Ascending aorta (tissue), 2 donors: Measurements from ENCODE around the gene INPPL1. TPM values are rescaled to one million over a fixed set of nuclear protein-coding genes. Genes with fewer than 3 reads are reported as not detected.

ENCODE experiments used
- DNase-seq, 2 donors: peaks; one replicate each; pipeline ENCODE4 v3.0.0-alpha.2; 2019; ENCODE audit warnings: low spot score in 2 of 2
- H3K27ac ChIP-seq, 2 donors: fragments of 200-600 bp; sonication (generic); one replicate each; pipeline ENCODE4 v1.5.1; 2016 to 2017; ENCODE audit warnings: mild to moderate bottlenecking in 1 of 2
- H3K27me3 ChIP-seq: fragments of 200-600 bp; sonication (generic); one replicate; pipeline ENCODE4 v1.5.1; 2017
- H3K36me3 ChIP-seq, 2 donors: fragments of 200-600 bp; sonication (generic); one replicate each; pipeline ENCODE4 v1.5.1; 2016
- H3K4me1 ChIP-seq, 2 donors: fragments of 200-600 bp; sonication (generic); one replicate each; pipeline ENCODE4 v1.5.1; 2016 to 2017; ENCODE audit warnings: mild to moderate bottlenecking in 1 of 2
- H3K4me3 ChIP-seq, 2 donors: fragments of 200-600 bp; sonication (generic); one replicate each; pipeline ENCODE4 v1.5.1; 2016 to 2017; ENCODE audit warnings: mild to moderate bottlenecking in 1 of 2
- H3K9me3 ChIP-seq, 2 donors: fragments of 200-600 bp; sonication (generic); one replicate each; pipeline ENCODE4 v1.5.1; 2016
- CTCF ChIP-seq, 3 experiments: fragments of 200-600 bp in 2 of 3; fragments of 450-650 bp in 1 of 3; sonication (generic) in 2 of 3; IDR thresholded peaks; one replicate each; pipeline ENCODE4 v1.5.1; 2016 to 2019; ENCODE audit warnings: antibody characterized with exemption in 3 of 3, mild to moderate bottlenecking in 1 of 3, moderate library complexity in 1 of 3
- intact Hi-C: fragments of 100-400 bp; cut with DNase I; formaldehyde crosslinking; loops from one replicate; pipeline ENCODE4 v1.15.1; 2023
- total RNA-seq: library from RNA; depleted of rRNA; stranded (reverse); fragments of >200 nt; gene quantifications from one replicate; pipeline ENCODE4 v1.1.0, GENCODE V29; 2016

Gene INPPL1
- total RNA-seq, 1 donor from 2014 or later, result 76.0 TPM

GRCh38 chr11:72249961-72250360, 25.4 kb downstream of the INPPL1 start:
- intact Hi-C loops, result no loop called here
- Histone ChIP-seq H3K27ac (no peak overlapping the region), H3K27me3 (peaks cover 2% of the 10 kb centered on the region), H3K36me3 (no peaks in the 10 kb centered on the region), H3K4me1 (no peaks in the 10 kb centered on the region), H3K9me3 (no peaks in the 10 kb centered on the region), H3K4me3 (no peak overlapping the region)
- no peak for TF ChIP-seq CTCF (IDR thresholded peaks at IDR 0.05)
- DNase-seq, result no peak

- intact Hi-C loops, result no loop called here
- H3K4me3 ChIP-seq, result no peak overlapping the region
These were observed 26.3 kb downstream of the INPPL1 start for GRCh38 chr11:72250661-72251464.

GRCh38 chr11:72251614-72252013, 27.0 kb downstream of the INPPL1 start:
- TF ChIP-seq CTCF (IDR thresholded peaks at IDR 0.05), result no peak
- no peak for DNase-seq
- no peaks in the 10 kb centered on the region for H3K4me1 ChIP-seq
- intact Hi-C loops, result no loop called here
- H3K9me3 ChIP-seq, result no peaks in the 10 kb centered on the region
- no peak overlapping the region for H3K27ac ChIP-seq
- no peaks in the 10 kb centered on the region for H3K36me3 ChIP-seq
- no peaks in the 10 kb centered on the region for H3K27me3 ChIP-seq
- H3K4me3 ChIP-seq, result no peak overlapping the region

More at GRCh38 chr11:72250661-72251464, 26.3 kb downstream of the INPPL1 start:
- no peak for DNase-seq
- no peaks in the 10 kb centered on the region for H3K36me3 ChIP-seq
- TF ChIP-seq CTCF (IDR thresholded peaks at IDR 0.05), result no peak
- no peaks in the 10 kb centered on the region for H3K4me1 ChIP-seq
- no peak overlapping the region for H3K27ac ChIP-seq
- H3K27me3 ChIP-seq, result no peaks in the 10 kb centered on the region
- H3K9me3 ChIP-seq, result no peaks in the 10 kb centered on the region

GRCh38 chr11:72253392-72253791, 28.8 kb downstream of the INPPL1 start:
- no peak overlapping the region for H3K4me3 ChIP-seq
- no peak for TF ChIP-seq CTCF (IDR thresholded peaks at IDR 0.05)

GRCh38 chr11:72254299-72254993, 29.9 kb downstream of the INPPL1 start:
- H3K4me1 ChIP-seq, result no peaks in the 10 kb centered on the region
- no peaks in the 10 kb centered on the region for H3K27me3 ChIP-seq
- no peak overlapping the region for H3K4me3 ChIP-seq
- H3K9me3 ChIP-seq, result no peaks in the 10 kb centered on the region
- intact Hi-C loops, result no loop called here
- no peak overlapping the region for H3K27ac ChIP-seq
- DNase-seq, result no peak
- no peak for TF ChIP-seq CTCF (IDR thresholded peaks at IDR 0.05)
- H3K36me3 ChIP-seq, result no peaks in the 10 kb centered on the region

More at GRCh38 chr11:72253392-72253791, 28.8 kb downstream of the INPPL1 start:
- H3K27me3 ChIP-seq, result no peaks in the 10 kb centered on the region
- H3K4me1 ChIP-seq, result no peaks in the 10 kb centered on the region
- H3K36me3 ChIP-seq, result no peaks in the 10 kb centered on the region
- DNase-seq, result no peak
- no peak overlapping the region for H3K27ac ChIP-seq
- intact Hi-C loops, result no loop called here
- H3K9me3 ChIP-seq, result no peaks in the 10 kb centered on the region
